ENCODE results near the gene MPV17L.

Gene MPV17L

GRCh38 chr16:15422222-15422621 lies 26.7 kb downstream of the MPV17L start:
- Histone ChIP-seq H3K9me3 (replicated peaks; ENCODE audit: insufficient read depth, low read length) (no peaks in the 10 kb centered on the region), H3K4me3 (ENCODE audit: low read length) (no peak overlapping the region), H3F3A (ENCODE audit: insufficient read depth, low read length) (no peaks in the 10 kb centered on the region), H3K4me1 (ENCODE audit: low read length) (no peaks in the 10 kb centered on the region), H3K4me2 (ENCODE audit: low read depth, low read length) (no peak overlapping the region), H3K27ac (ENCODE audit: low read length) (no peak overlapping the region), H3K9ac (ENCODE audit: low read length) (no peak overlapping the region), H3K79me2 (ENCODE audit: low read length) (no peaks in the 10 kb centered on the region), H2AFZ (ENCODE audit: low read length) (no peak overlapping the region), H3K27me3 (replicated peaks; ENCODE audit: insufficient read depth, low read length) (no peaks in the 10 kb centered on the region), H3K9me2 (replicated peaks; ENCODE audit: insufficient read depth, low read length) (no peaks in the 10 kb centered on the region), H3K36me3 (replicated peaks; ENCODE audit: insufficient read depth, low read length) (no peaks in the 10 kb centered on the region), H4K20me1 (ENCODE audit: insufficient read depth, low read length) (no peaks in the 10 kb centered on the region)
- no peak for DNase-seq
- TF ChIP-seq EZH2 (optimal IDR thresholded peaks at IDR 0.05; ENCODE audit: low read depth, low read length) (no peak), CTCF (IDR thresholded peaks at IDR 0.05; ENCODE audit: low read length) (no peak), EZH2phosphoT487 (IDR thresholded peaks at IDR 0.05; ENCODE audit: low read length) (no peak)

- Histone ChIP-seq H2AFZ (ENCODE audit: low read length) (no peak overlapping the region), H3K27ac (ENCODE audit: low read length) (no peak overlapping the region), H3K9ac (ENCODE audit: low read length) (no peak overlapping the region), H3K4me2 (ENCODE audit: low read depth, low read length) (no peak overlapping the region), H3K79me2 (ENCODE audit: low read length) (no peaks in the 10 kb centered on the region), H3K9me2 (replicated peaks; ENCODE audit: insufficient read depth, low read length) (no peaks in the 10 kb centered on the region), H3K4me1 (ENCODE audit: low read length) (no peaks in the 10 kb centered on the region), H3K27me3 (replicated peaks; ENCODE audit: insufficient read depth, low read length) (no peaks in the 10 kb centered on the region), H3K9me3 (replicated peaks; ENCODE audit: insufficient read depth, low read length) (no peaks in the 10 kb centered on the region), H4K20me1 (ENCODE audit: insufficient read depth, low read length) (no peaks in the 10 kb centered on the region), H3F3A (ENCODE audit: insufficient read depth, low read length) (no peaks in the 10 kb centered on the region), H3K36me3 (replicated peaks; ENCODE audit: insufficient read depth, low read length) (no peaks in the 10 kb centered on the region), H3K4me3 (ENCODE audit: low read length) (no peak overlapping the region)
- DNase-seq: no peak
- no peak for TF ChIP-seq EZH2 (optimal IDR thresholded peaks at IDR 0.05; ENCODE audit: low read depth, low read length)
- no peak for TF ChIP-seq EZH2phosphoT487 (IDR thresholded peaks at IDR 0.05; ENCODE audit: low read length)
- no peak for TF ChIP-seq CTCF (IDR thresholded peaks at IDR 0.05; ENCODE audit: low read length)
Observed at GRCh38 chr16:15425861-15426260, 30.3 kb downstream of the MPV17L start.

GRCh38 chr16:15426796-15427195 lies 31.2 kb downstream of the MPV17L start:
- DNase-seq: no peak
- no peak overlapping the region for H2AFZ ChIP-seq (ENCODE audit: low read length)
- no peaks in the 10 kb centered on the region for H3K4me1 ChIP-seq (ENCODE audit: low read length)
- no peak for TF ChIP-seq CTCF (IDR thresholded peaks at IDR 0.05; ENCODE audit: low read length)
- no peak for TF ChIP-seq EZH2phosphoT487 (IDR thresholded peaks at IDR 0.05; ENCODE audit: low read length)
- TF ChIP-seq EZH2 (optimal IDR thresholded peaks at IDR 0.05; ENCODE audit: low read depth, low read length): no peak
- no peak overlapping the region for H3K27ac ChIP-seq (ENCODE audit: low read length)
- H3K36me3 ChIP-seq (replicated peaks; ENCODE audit: insufficient read depth, low read length): no peaks in the 10 kb centered on the region
- no peaks in the 10 kb centered on the region for H4K20me1 ChIP-seq (ENCODE audit: insufficient read depth, low read length)
- H3K4me3 ChIP-seq (ENCODE audit: low read length): no peak overlapping the region
- H3K9me2 ChIP-seq (replicated peaks; ENCODE audit: insufficient read depth, low read length): no peaks in the 10 kb centered on the region
- H3K27me3 ChIP-seq (replicated peaks; ENCODE audit: insufficient read depth, low read length): no peaks in the 10 kb centered on the region
- no peaks in the 10 kb centered on the region for H3K9me3 ChIP-seq (replicated peaks; ENCODE audit: insufficient read depth, low read length)
- H3F3A ChIP-seq (ENCODE audit: insufficient read depth, low read length): no peaks in the 10 kb centered on the region
- no peaks in the 10 kb centered on the region for H3K79me2 ChIP-seq (ENCODE audit: low read length)
- no peak overlapping the region for H3K4me2 ChIP-seq (ENCODE audit: low read depth, low read length)
- no peak overlapping the region for H3K9ac ChIP-seq (ENCODE audit: low read length)
